SK-N-SH (cell line): ENCODE measurements around the gene PXYLP1.

Experiments used
- CHD2 ChIP-seq: fragments of 150-350 bp; IDR thresholded peaks from 2 replicates; pipeline ENCODE4 v1.6.1; 2018; ENCODE audit warnings: low read length; ENCODE audit not compliant: partially characterized antibody
- EP300 ChIP-seq, 2 experiments: IDR thresholded peaks; 2 replicates each; pipeline versions ENCODE4 v1.4.0 to v1.6.1; 2012; ENCODE audit warnings: borderline replicate concordance in 1 of 2, low read depth in 1 of 2, low read length in 1 of 2
- POLR2AphosphoS5 ChIP-seq: IDR thresholded peaks from 2 replicates; pipeline ENCODE4 v1.6.1; 2012; ENCODE audit warnings: low read depth, low read length
- RAD21 ChIP-seq: IDR thresholded peaks from 2 replicates; pipeline ENCODE4 v1.6.1; 2012; ENCODE audit warnings: mild to moderate bottlenecking, low read length
- SMC3 ChIP-seq: IDR thresholded peaks from 2 replicates; pipeline ENCODE4 v1.6.1; 2012; ENCODE audit warnings: low read depth, low read length, improper control_type of control experiment
- TCF12 ChIP-seq: IDR thresholded peaks from 2 replicates; pipeline ENCODE4 v1.4.0; 2012
- TF ChIP-seq, protein P1 (sequence below): IDR thresholded peaks from 2 replicates; pipeline ENCODE4 v1.4.0; 2012; ENCODE audit warnings: low read depth, borderline replicate concordance
- TF ChIP-seq, protein P2 (sequence below): fragments of 200-600 bp; sonication (generic); IDR thresholded peaks from 2 replicates; pipeline ENCODE4 v1.6.1; 2017; ENCODE audit warnings: antibody characterized with exemption, mild to moderate bottlenecking, moderate library complexity
- TF ChIP-seq, protein P3 (sequence below): IDR thresholded peaks from 2 replicates; pipeline ENCODE4 v1.6.1; 2012; ENCODE audit warnings: mild to moderate bottlenecking, low read depth, low read length, moderate library complexity
- TF ChIP-seq, protein P4 (sequence below): fragments of 150-350 bp; IDR thresholded peaks from 2 replicates; pipeline ENCODE4 v1.6.1; 2017; ENCODE audit warnings: antibody characterized with exemption, low read length, low read depth, borderline replicate concordance
- TF ChIP-seq, protein P5 (sequence below): fragments of 150-350 bp; IDR thresholded peaks from 2 replicates; pipeline ENCODE4 v1.6.1; 2016; ENCODE audit warnings: mild to moderate bottlenecking, low read depth, low read length

DNA sequence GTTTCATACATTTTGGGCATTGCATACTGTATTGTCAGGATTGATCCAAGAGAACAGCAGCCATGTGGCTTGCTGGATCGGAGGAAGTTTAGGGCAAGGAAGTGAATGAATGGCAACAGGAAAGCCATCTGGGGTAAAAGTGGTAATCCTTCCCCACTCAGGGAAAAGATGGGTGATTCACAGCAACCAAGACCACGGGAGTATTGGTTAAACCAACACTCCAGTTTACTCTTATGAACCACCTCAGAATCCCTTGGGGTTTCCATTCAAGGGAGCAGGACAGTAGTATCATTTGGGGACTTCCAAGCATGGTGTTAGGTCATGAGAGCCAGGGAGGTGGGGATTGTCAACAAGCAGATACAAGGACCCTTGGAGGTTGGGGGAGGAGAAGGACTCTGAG lies 111.5 kb downstream of the PXYLP1 start:
- TF ChIP-seq POLR2AphosphoS5 (no peak), EP300 (IDR thresholded peaks at IDR 0.05; ENCODE audit: borderline replicate concordance in 1 of 2, low read depth in 1 of 2, low read length in 1 of 2) (no peak), SMC3 (no peak), TCF12 (no peak), RAD21 (no peak), CHD2 (no peak)
- TF ChIP-seq, protein P1, sequence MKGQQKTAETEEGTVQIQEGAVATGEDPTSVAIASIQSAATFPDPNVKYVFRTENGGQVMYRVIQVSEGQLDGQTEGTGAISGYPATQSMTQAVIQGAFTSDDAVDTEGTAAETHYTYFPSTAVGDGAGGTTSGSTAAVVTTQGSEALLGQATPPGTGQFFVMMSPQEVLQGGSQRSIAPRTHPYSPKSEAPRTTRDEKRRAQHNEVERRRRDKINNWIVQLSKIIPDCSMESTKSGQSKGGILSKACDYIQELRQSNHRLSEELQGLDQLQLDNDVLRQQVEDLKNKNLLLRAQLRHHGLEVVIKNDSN, result no peak
- TF ChIP-seq, protein P2, sequence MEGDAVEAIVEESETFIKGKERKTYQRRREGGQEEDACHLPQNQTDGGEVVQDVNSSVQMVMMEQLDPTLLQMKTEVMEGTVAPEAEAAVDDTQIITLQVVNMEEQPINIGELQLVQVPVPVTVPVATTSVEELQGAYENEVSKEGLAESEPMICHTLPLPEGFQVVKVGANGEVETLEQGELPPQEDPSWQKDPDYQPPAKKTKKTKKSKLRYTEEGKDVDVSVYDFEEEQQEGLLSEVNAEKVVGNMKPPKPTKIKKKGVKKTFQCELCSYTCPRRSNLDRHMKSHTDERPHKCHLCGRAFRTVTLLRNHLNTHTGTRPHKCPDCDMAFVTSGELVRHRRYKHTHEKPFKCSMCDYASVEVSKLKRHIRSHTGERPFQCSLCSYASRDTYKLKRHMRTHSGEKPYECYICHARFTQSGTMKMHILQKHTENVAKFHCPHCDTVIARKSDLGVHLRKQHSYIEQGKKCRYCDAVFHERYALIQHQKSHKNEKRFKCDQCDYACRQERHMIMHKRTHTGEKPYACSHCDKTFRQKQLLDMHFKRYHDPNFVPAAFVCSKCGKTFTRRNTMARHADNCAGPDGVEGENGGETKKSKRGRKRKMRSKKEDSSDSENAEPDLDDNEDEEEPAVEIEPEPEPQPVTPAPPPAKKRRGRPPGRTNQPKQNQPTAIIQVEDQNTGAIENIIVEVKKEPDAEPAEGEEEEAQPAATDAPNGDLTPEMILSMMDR, result no peak
- TF ChIP-seq, protein P3, sequence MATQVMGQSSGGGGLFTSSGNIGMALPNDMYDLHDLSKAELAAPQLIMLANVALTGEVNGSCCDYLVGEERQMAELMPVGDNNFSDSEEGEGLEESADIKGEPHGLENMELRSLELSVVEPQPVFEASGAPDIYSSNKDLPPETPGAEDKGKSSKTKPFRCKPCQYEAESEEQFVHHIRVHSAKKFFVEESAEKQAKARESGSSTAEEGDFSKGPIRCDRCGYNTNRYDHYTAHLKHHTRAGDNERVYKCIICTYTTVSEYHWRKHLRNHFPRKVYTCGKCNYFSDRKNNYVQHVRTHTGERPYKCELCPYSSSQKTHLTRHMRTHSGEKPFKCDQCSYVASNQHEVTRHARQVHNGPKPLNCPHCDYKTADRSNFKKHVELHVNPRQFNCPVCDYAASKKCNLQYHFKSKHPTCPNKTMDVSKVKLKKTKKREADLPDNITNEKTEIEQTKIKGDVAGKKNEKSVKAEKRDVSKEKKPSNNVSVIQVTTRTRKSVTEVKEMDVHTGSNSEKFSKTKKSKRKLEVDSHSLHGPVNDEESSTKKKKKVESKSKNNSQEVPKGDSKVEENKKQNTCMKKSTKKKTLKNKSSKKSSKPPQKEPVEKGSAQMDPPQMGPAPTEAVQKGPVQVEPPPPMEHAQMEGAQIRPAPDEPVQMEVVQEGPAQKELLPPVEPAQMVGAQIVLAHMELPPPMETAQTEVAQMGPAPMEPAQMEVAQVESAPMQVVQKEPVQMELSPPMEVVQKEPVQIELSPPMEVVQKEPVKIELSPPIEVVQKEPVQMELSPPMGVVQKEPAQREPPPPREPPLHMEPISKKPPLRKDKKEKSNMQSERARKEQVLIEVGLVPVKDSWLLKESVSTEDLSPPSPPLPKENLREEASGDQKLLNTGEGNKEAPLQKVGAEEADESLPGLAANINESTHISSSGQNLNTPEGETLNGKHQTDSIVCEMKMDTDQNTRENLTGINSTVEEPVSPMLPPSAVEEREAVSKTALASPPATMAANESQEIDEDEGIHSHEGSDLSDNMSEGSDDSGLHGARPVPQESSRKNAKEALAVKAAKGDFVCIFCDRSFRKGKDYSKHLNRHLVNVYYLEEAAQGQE, result no peak
- TF ChIP-seq, protein P4, sequence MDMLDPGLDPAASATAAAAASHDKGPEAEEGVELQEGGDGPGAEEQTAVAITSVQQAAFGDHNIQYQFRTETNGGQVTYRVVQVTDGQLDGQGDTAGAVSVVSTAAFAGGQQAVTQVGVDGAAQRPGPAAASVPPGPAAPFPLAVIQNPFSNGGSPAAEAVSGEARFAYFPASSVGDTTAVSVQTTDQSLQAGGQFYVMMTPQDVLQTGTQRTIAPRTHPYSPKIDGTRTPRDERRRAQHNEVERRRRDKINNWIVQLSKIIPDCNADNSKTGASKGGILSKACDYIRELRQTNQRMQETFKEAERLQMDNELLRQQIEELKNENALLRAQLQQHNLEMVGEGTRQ, result no peak
- TF ChIP-seq, protein P5, sequence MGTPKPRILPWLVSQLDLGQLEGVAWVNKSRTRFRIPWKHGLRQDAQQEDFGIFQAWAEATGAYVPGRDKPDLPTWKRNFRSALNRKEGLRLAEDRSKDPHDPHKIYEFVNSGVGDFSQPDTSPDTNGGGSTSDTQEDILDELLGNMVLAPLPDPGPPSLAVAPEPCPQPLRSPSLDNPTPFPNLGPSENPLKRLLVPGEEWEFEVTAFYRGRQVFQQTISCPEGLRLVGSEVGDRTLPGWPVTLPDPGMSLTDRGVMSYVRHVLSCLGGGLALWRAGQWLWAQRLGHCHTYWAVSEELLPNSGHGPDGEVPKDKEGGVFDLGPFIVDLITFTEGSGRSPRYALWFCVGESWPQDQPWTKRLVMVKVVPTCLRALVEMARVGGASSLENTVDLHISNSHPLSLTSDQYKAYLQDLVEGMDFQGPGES, result no peak
